ENCODE measurements around the gene DCLK3. TPM values are rescaled to one million over a fixed set of nuclear protein-coding genes. Genes with fewer than 3 reads are reported as not detected.

The DCLK3 gene
- 0.01 TPM in 2 replicates for polyA plus RNA-seq (2013)

GRCh38 chr3:36763850-36764703 lies at the start of gene DCLK3:
Gene DCLK3, minus strand, starts transcription at chr3:36764553. Its CDS starts 290 bp downstream, at chr3:36764263.
- WGBS (ENCODE audit: extremely low coverage, insufficient coverage, insufficient read length) = no CpG with 5 or more reads among the region's 99 CpGs
- Histone ChIP-seq H3K79me1 (ENCODE audit: low read length) (no peaks in the 10 kb centered on the region), H3K27me3 (ENCODE audit: insufficient read depth, low read length) (peaks cover 28% of the 10 kb centered on the region), H3K23ac (ENCODE audit: low read length) (no peak within 1 kb of the TSS), H3K9ac (ENCODE audit: low read length) (no peak within 1 kb of the TSS), H3K18ac (ENCODE audit: low read length) (no peak within 1 kb of the TSS), H3K27ac (ENCODE audit: low read depth, low read length) (no peak within 1 kb of the TSS), H3K4me2 (ENCODE audit: low read length) (peak within 1 kb of the TSS; percentile 55), H3K4me1 (ENCODE audit: control insufficient read depth in 1 of 2, insufficient read depth in 2 of 2, low read length in 2 of 2) (peaks cover 4 to 8% of the 10 kb centered on the region in 2 experiments), H3K4ac (ENCODE audit: low read depth, low read length) (no peak within 1 kb of the TSS), H2AFZ (ENCODE audit: insufficient read depth, low read length, poor library complexity) (no peak within 1 kb of the TSS), H4K8ac (ENCODE audit: low read depth, low read length) (no peak within 1 kb of the TSS), H4K12ac (ENCODE audit: low read depth, low read length) (no peak within 1 kb of the TSS), H3K4me3 (ENCODE audit: low read depth, low read length) (peak within 1 kb of the TSS; percentile 39), H2BK5ac (ENCODE audit: low read depth, low read length, poor library complexity) (no peak within 1 kb of the TSS), H2BK12ac (ENCODE audit: low read length) (no peak within 1 kb of the TSS), H3K14ac (ENCODE audit: low read length) (no peak within 1 kb of the TSS), H3K36me3 (ENCODE audit: control insufficient read depth in 1 of 2, insufficient read depth in 2 of 2, low read length in 2 of 2) (no peaks in the 10 kb centered on the region), H4K91ac (ENCODE audit: low read depth, low read length) (no peak within 1 kb of the TSS), H2BK120ac (ENCODE audit: insufficient read depth, low read length, poor library complexity) (no peak within 1 kb of the TSS), H3K79me2 (ENCODE audit: control insufficient read depth, insufficient read depth, low read length, poor library complexity) (no peaks in the 10 kb centered on the region), H2AK5ac (ENCODE audit: low read length) (no peak within 1 kb of the TSS), H3K9me3 (ENCODE audit: insufficient read depth, low read depth, low read length) (peaks cover 10% of the 10 kb centered on the region)
- DNase-seq = peak in 1 of 2 donors; percentile 4

- peak; percentile 15 to 46 for DNase-seq
- H3K23ac ChIP-seq (ENCODE audit: low read length) = no peak overlapping the region
- no peaks in the 10 kb centered on the region for H3K36me3 ChIP-seq (ENCODE audit: control insufficient read depth in 1 of 2, insufficient read depth in 2 of 2, low read length in 2 of 2)
- no peak overlapping the region for H4K8ac ChIP-seq (ENCODE audit: low read depth, low read length)
- H3K4me3 ChIP-seq (ENCODE audit: low read depth, low read length) = no peak overlapping the region
- no peak overlapping the region for H4K12ac ChIP-seq (ENCODE audit: low read depth, low read length)
- no peak overlapping the region for H4K91ac ChIP-seq (ENCODE audit: low read depth, low read length)
- H3K4me1 ChIP-seq (ENCODE audit: control insufficient read depth in 1 of 2, insufficient read depth in 2 of 2, low read length in 2 of 2) = peaks cover 8 to 11% of the 10 kb centered on the region in 2 experiments
- H3K9me3 ChIP-seq (ENCODE audit: insufficient read depth, low read depth, low read length) = peaks cover 2% of the 10 kb centered on the region
- H2AK5ac ChIP-seq (ENCODE audit: low read length) = no peak overlapping the region
- H3K79me1 ChIP-seq (ENCODE audit: low read length) = no peaks in the 10 kb centered on the region
- no peak overlapping the region for H3K4me2 ChIP-seq (ENCODE audit: low read length)
- H3K27ac ChIP-seq (ENCODE audit: low read depth, low read length) = no peak overlapping the region
- no peak overlapping the region for H3K14ac ChIP-seq (ENCODE audit: low read length)
- no peak overlapping the region for H3K4ac ChIP-seq (ENCODE audit: low read depth, low read length)
- no peaks in the 10 kb centered on the region for H3K79me2 ChIP-seq (ENCODE audit: control insufficient read depth, insufficient read depth, low read length, poor library complexity)
- no CpG with 5 or more reads among the region's 6 CpGs for WGBS (ENCODE audit: extremely low coverage, insufficient coverage, insufficient read length)
- H3K9ac ChIP-seq (ENCODE audit: low read length) = no peak overlapping the region
- no peak overlapping the region for H2BK120ac ChIP-seq (ENCODE audit: insufficient read depth, low read length, poor library complexity)
- no peak overlapping the region for H2BK12ac ChIP-seq (ENCODE audit: low read length)
- no peak overlapping the region for H2BK5ac ChIP-seq (ENCODE audit: low read depth, low read length, poor library complexity)
- no peak overlapping the region for H3K18ac ChIP-seq (ENCODE audit: low read length)
- H2AFZ ChIP-seq (ENCODE audit: insufficient read depth, low read length, poor library complexity) = no peak overlapping the region
- H3K27me3 ChIP-seq (ENCODE audit: insufficient read depth, low read length) = no peaks in the 10 kb centered on the region
Measured at GRCh38 chr3:36813305-36813704, 49.0 kb upstream of the DCLK3 start.

GRCh38 chr3:36812240-36812639 lies 47.9 kb upstream of the DCLK3 start:
- no peaks in the 10 kb centered on the region for H3K79me1 ChIP-seq (ENCODE audit: low read length)
- no peak overlapping the region for H2AFZ ChIP-seq (ENCODE audit: insufficient read depth, low read length, poor library complexity)
- H2BK120ac ChIP-seq (ENCODE audit: insufficient read depth, low read length, poor library complexity) = no peak overlapping the region
- H3K14ac ChIP-seq (ENCODE audit: low read length) = no peak overlapping the region
- no peaks in the 10 kb centered on the region for H3K79me2 ChIP-seq (ENCODE audit: control insufficient read depth, insufficient read depth, low read length, poor library complexity)
- no peak overlapping the region for H3K4me2 ChIP-seq (ENCODE audit: low read length)
- no peak overlapping the region for H4K91ac ChIP-seq (ENCODE audit: low read depth, low read length)
- H3K23ac ChIP-seq (ENCODE audit: low read length) = no peak overlapping the region
- peak; percentile 40 to 72 for DNase-seq
- H4K12ac ChIP-seq (ENCODE audit: low read depth, low read length) = no peak overlapping the region
- no peak overlapping the region for H4K8ac ChIP-seq (ENCODE audit: low read depth, low read length)
- H2AK5ac ChIP-seq (ENCODE audit: low read length) = no peak overlapping the region
- no peak overlapping the region for H2BK5ac ChIP-seq (ENCODE audit: low read depth, low read length, poor library complexity)
- no peaks in the 10 kb centered on the region for H3K27me3 ChIP-seq (ENCODE audit: insufficient read depth, low read length)
- peaks cover 8 to 11% of the 10 kb centered on the region in 2 experiments for H3K4me1 ChIP-seq (ENCODE audit: control insufficient read depth in 1 of 2, insufficient read depth in 2 of 2, low read length in 2 of 2)
- peaks cover under 1% of the 10 kb centered on the region for H3K9me3 ChIP-seq (ENCODE audit: insufficient read depth, low read depth, low read length)
- no peak overlapping the region for H3K4ac ChIP-seq (ENCODE audit: low read depth, low read length)
- no peak overlapping the region for H2BK12ac ChIP-seq (ENCODE audit: low read length)
- no peak overlapping the region for H3K4me3 ChIP-seq (ENCODE audit: low read depth, low read length)
- H3K18ac ChIP-seq (ENCODE audit: low read length) = no peak overlapping the region
- WGBS (ENCODE audit: extremely low coverage, insufficient coverage, insufficient read length) = no CpG with 5 or more reads among the region's 1 CpG
- H3K36me3 ChIP-seq (ENCODE audit: control insufficient read depth in 1 of 2, insufficient read depth in 2 of 2, low read length in 2 of 2) = no peaks in the 10 kb centered on the region
- H3K9ac ChIP-seq (ENCODE audit: low read length) = no peak overlapping the region
- H3K27ac ChIP-seq (ENCODE audit: low read depth, low read length) = no peak overlapping the region

GRCh38 chr3:36811768-36812167 lies 47.4 kb upstream of the DCLK3 start:
- no peak overlapping the region for H2AFZ ChIP-seq (ENCODE audit: insufficient read depth, low read length, poor library complexity)
- H3K79me1 ChIP-seq (ENCODE audit: low read length) = no peaks in the 10 kb centered on the region
- no CpG with 5 or more reads among the region's 2 CpGs for whole genome bisulfite sequencing (ENCODE audit: extremely low coverage, insufficient coverage, insufficient read length)
- no peak overlapping the region for H2AK5ac ChIP-seq (ENCODE audit: low read length)
- no peak overlapping the region for H4K12ac ChIP-seq (ENCODE audit: low read depth, low read length)
- H3K79me2 ChIP-seq (ENCODE audit: control insufficient read depth, insufficient read depth, low read length, poor library complexity) = no peaks in the 10 kb centered on the region
- H3K4me1 ChIP-seq (ENCODE audit: control insufficient read depth in 1 of 2, insufficient read depth in 2 of 2, low read length in 2 of 2) = peaks cover 8 to 11% of the 10 kb centered on the region in 2 experiments
- H3K9ac ChIP-seq (ENCODE audit: low read length) = no peak overlapping the region
- no peaks in the 10 kb centered on the region for H3K27me3 ChIP-seq (ENCODE audit: insufficient read depth, low read length)
- H3K4me3 ChIP-seq (ENCODE audit: low read depth, low read length) = no peak overlapping the region
- no peak overlapping the region for H2BK5ac ChIP-seq (ENCODE audit: low read depth, low read length, poor library complexity)
- no peak overlapping the region for H2BK120ac ChIP-seq (ENCODE audit: insufficient read depth, low read length, poor library complexity)
- DNase-seq = no peak
- H3K23ac ChIP-seq (ENCODE audit: low read length) = no peak overlapping the region
- H4K91ac ChIP-seq (ENCODE audit: low read depth, low read length) = no peak overlapping the region
- H3K27ac ChIP-seq (ENCODE audit: low read depth, low read length) = no peak overlapping the region
- no peak overlapping the region for H3K4ac ChIP-seq (ENCODE audit: low read depth, low read length)
- H3K9me3 ChIP-seq (ENCODE audit: insufficient read depth, low read depth, low read length) = no peaks in the 10 kb centered on the region
- H3K14ac ChIP-seq (ENCODE audit: low read length) = no peak overlapping the region
- no peaks in the 10 kb centered on the region for H3K36me3 ChIP-seq (ENCODE audit: control insufficient read depth in 1 of 2, insufficient read depth in 2 of 2, low read length in 2 of 2)
- H2BK12ac ChIP-seq (ENCODE audit: low read length) = no peak overlapping the region
- no peak overlapping the region for H4K8ac ChIP-seq (ENCODE audit: low read depth, low read length)
- H3K4me2 ChIP-seq (ENCODE audit: low read length) = no peak overlapping the region
- H3K18ac ChIP-seq (ENCODE audit: low read length) = no peak overlapping the region

All from trophoblast cell (in vitro differentiated cells and primary cell).